HUES6 (cell line): ENCODE data around the gene WWOX.

Experiments used
- H3K27ac ChIP-seq: 2 replicates; pipeline ENCODE4 v1.7.0; 2013; ENCODE audit warnings: low read depth, mild to moderate bottlenecking, low read length, inconsistent platforms
- H3K27me3 ChIP-seq: 2 replicates; pipeline ENCODE4 v1.6.1; 2013; ENCODE audit warnings: low read length; ENCODE audit not compliant: control insufficient read depth, insufficient read depth
- H3K36me3 ChIP-seq: 2 replicates; pipeline ENCODE4 v1.6.1; 2013; ENCODE audit warnings: low read length; ENCODE audit not compliant: control insufficient read depth, insufficient read depth
- H3K4me1 ChIP-seq: 2 replicates; pipeline ENCODE4 v1.6.1; 2013; ENCODE audit warnings: low read length; ENCODE audit not compliant: control insufficient read depth, insufficient read depth
- H3K4me3 ChIP-seq: 2 replicates; pipeline ENCODE4 v1.5.1; 2013; ENCODE audit warnings: low read depth, low read length
- H3K9ac ChIP-seq: one replicate; pipeline ENCODE4 v1.6.1; 2013; ENCODE audit warnings: mild to moderate bottlenecking, low read length
- H3K9me3 ChIP-seq: 2 replicates; pipeline ENCODE4 v1.6.1; 2013; ENCODE audit warnings: low read depth, low read length; ENCODE audit not compliant: control insufficient read depth, insufficient read depth

Gene WWOX

GRCh38 chr16:78249056-78249455 lies 149.6 kb downstream of the WWOX start:
- H3K9me3 ChIP-seq: no peaks in the 10 kb centered on the region
- no peaks in the 10 kb centered on the region for H3K27me3 ChIP-seq
- no peak overlapping the region for H3K9ac ChIP-seq
- H3K4me3 ChIP-seq: no peak overlapping the region
- no peaks in the 10 kb centered on the region for H3K4me1 ChIP-seq
- no peak overlapping the region for H3K27ac ChIP-seq
- H3K36me3 ChIP-seq: no peaks in the 10 kb centered on the region

GRCh38 chr16:78249832-78250231 lies 150.4 kb downstream of the WWOX start:
- H3K4me1 ChIP-seq: no peaks in the 10 kb centered on the region
- H3K27ac ChIP-seq: no peak overlapping the region
- no peak overlapping the region for H3K4me3 ChIP-seq
- H3K9me3 ChIP-seq: no peaks in the 10 kb centered on the region
- no peak overlapping the region for H3K9ac ChIP-seq
- no peaks in the 10 kb centered on the region for H3K27me3 ChIP-seq
- H3K36me3 ChIP-seq: no peaks in the 10 kb centered on the region

GRCh38 chr16:78251115-78251514 lies 151.7 kb downstream of the WWOX start:
- Histone ChIP-seq H3K9ac (no peak overlapping the region), H3K9me3 (no peaks in the 10 kb centered on the region), H3K27ac (no peak overlapping the region), H3K36me3 (no peaks in the 10 kb centered on the region), H3K4me1 (no peaks in the 10 kb centered on the region), H3K27me3 (no peaks in the 10 kb centered on the region), H3K4me3 (no peak overlapping the region)

GRCh38 chr16:78252757-78253156 lies 153.3 kb downstream of the WWOX start:
- H3K27me3 ChIP-seq: no peaks in the 10 kb centered on the region
- no peak overlapping the region for H3K27ac ChIP-seq
- H3K36me3 ChIP-seq: no peaks in the 10 kb centered on the region
- peaks cover 8% of the 10 kb centered on the region; the same call in 1 of the 2 replicates for H3K4me1 ChIP-seq
- H3K4me3 ChIP-seq: no peak overlapping the region
- no peak overlapping the region for H3K9ac ChIP-seq
- H3K9me3 ChIP-seq: no peaks in the 10 kb centered on the region

GRCh38 chr16:78254841-78255240 lies 155.4 kb downstream of the WWOX start:
- Histone ChIP-seq H3K9ac (no peak overlapping the region), H3K4me1 (peaks cover 20% of the 10 kb centered on the region), H3K9me3 (no peaks in the 10 kb centered on the region), H3K27ac (no peak overlapping the region), H3K4me3 (no peak overlapping the region), H3K27me3 (no peaks in the 10 kb centered on the region), H3K36me3 (no peaks in the 10 kb centered on the region)

GRCh38 chr16:78256686-78257375 lies 157.4 kb downstream of the WWOX start:
- Histone ChIP-seq H3K4me1 (peaks cover 24% of the 10 kb centered on the region), H3K36me3 (no peaks in the 10 kb centered on the region), H3K4me3 (no peak overlapping the region), H3K9ac (no peak overlapping the region), H3K27ac (no peak overlapping the region), H3K27me3 (no peaks in the 10 kb centered on the region), H3K9me3 (no peaks in the 10 kb centered on the region)

GRCh38 chr16:78257376-78257728 lies 157.9 kb downstream of the WWOX start:
- no peaks in the 10 kb centered on the region for H3K27me3 ChIP-seq
- peaks cover 24% of the 10 kb centered on the region for H3K4me1 ChIP-seq
- no peak overlapping the region for H3K27ac ChIP-seq
- no peak overlapping the region for H3K9ac ChIP-seq
- no peaks in the 10 kb centered on the region for H3K36me3 ChIP-seq
- no peaks in the 10 kb centered on the region for H3K9me3 ChIP-seq
- no peak overlapping the region for H3K4me3 ChIP-seq

- no peaks in the 10 kb centered on the region for H3K9me3 ChIP-seq
- peaks cover 24% of the 10 kb centered on the region for H3K4me1 ChIP-seq
- no peaks in the 10 kb centered on the region for H3K36me3 ChIP-seq
- no peak overlapping the region for H3K4me3 ChIP-seq
- no peak overlapping the region for H3K9ac ChIP-seq
- no peaks in the 10 kb centered on the region for H3K27me3 ChIP-seq
- no peak overlapping the region for H3K27ac ChIP-seq
Observed at GRCh38 chr16:78258375-78259065, 159.1 kb downstream of the WWOX start.

GRCh38 chr16:78259873-78260272 lies 160.4 kb downstream of the WWOX start:
- Histone ChIP-seq H3K4me3 (no peak overlapping the region), H3K27ac (no peak overlapping the region), H3K9ac (no peak overlapping the region), H3K36me3 (no peaks in the 10 kb centered on the region), H3K9me3 (peaks cover 7% of the 10 kb centered on the region), H3K4me1 (peaks cover 24% of the 10 kb centered on the region), H3K27me3 (no peaks in the 10 kb centered on the region)

- Histone ChIP-seq H3K9me3 (peaks cover 7% of the 10 kb centered on the region), H3K27ac (no peak overlapping the region), H3K27me3 (no peaks in the 10 kb centered on the region), H3K36me3 (no peaks in the 10 kb centered on the region), H3K4me1 (peaks cover 5% of the 10 kb centered on the region; the same call in 1 of the 2 replicates), H3K4me3 (no peak overlapping the region), H3K9ac (no peak overlapping the region)
Observed at GRCh38 chr16:78264642-78265041, 165.2 kb downstream of the WWOX start.

- no peak overlapping the region for H3K27ac ChIP-seq
- no peak overlapping the region for H3K4me3 ChIP-seq
- no peak overlapping the region for H3K9ac ChIP-seq
- no peaks in the 10 kb centered on the region for H3K27me3 ChIP-seq
- no peaks in the 10 kb centered on the region for H3K36me3 ChIP-seq
- peaks cover 4% of the 10 kb centered on the region; the same call in 1 of the 2 replicates for H3K9me3 ChIP-seq
- H3K4me1 ChIP-seq: no peaks in the 10 kb centered on the region
Observed at GRCh38 chr16:78269256-78269655, 169.8 kb downstream of the WWOX start.
